Stimulated activated CD8-positive, alpha-beta memory T cell treated with anti-CD3 and anti-CD28 coated beads, Interleukin-7, amount 100 ng/mL, for 48 hours (primary cell): ENCODE data around the gene HSD11B1.

ENCODE experiments used
- DNase-seq, 2 donors: peaks; one replicate each; pipeline ENCODE4 v3.0.0-alpha.2; 2020; ENCODE audit warnings: low read depth in 1 of 2; ENCODE audit errors: extremely low read depth in 1 of 2

The HSD11B1 gene

DNA sequence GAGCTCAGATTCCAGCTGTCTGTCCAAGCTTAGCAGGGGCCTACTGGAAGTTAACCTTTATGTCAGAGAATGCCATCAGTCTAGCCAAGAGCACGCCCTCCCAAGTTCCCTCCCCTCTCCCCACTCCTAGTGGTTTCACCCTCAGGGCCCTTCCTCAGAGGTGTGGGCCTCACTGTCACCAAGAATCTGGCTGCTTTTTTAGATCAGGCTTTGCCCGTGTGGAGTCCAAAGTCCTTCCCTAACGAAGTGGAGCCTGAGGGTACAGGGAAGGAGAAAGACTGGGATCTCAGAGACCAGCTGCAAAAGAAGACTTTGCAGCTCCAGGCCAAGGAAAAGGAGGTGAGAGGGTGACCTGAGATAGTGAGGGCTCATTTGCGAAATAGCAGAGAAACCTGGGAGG is 75.6 kb downstream of the HSD11B1 start:
- no peak for DNase-seq

GRCh38 chr1:209783386-209783785 is 78.7 kb downstream of the HSD11B1 start:
- no peak for DNase-seq
